Caco-2 (cell line): ENCODE data around the gene TMEM40. TPM values are rescaled to one million over a fixed set of nuclear protein-coding genes. Genes with fewer than 3 reads are reported as not detected.

Source experiments
- BruUV-seq: library from RNA; stranded (reverse); fragments of 400-500 nt; replicated peaks from 2 replicates; lab custom pipeline; 2021; lab: Mats Ljungman, UMichigan
- CTCF ChIA-PET: fragments of 300-600 bp; sonication (Branson Sonifier 250); formaldehyde crosslinking; loops from one replicate; lab custom pipeline; 2022; ENCODE audit warnings: antibody characterized with exemption; lab: Charles Lee
- POLR2A ChIA-PET: fragments of 300-600 bp; sonication (Branson Sonifier 250); formaldehyde crosslinking; loops from one replicate; lab custom pipeline; 2022; ENCODE audit warnings: antibody characterized with exemption; lab: Charles Lee
- DNase-seq, 2 experiments: peaks; one replicate each; pipeline versions ENCODE4 v3.0.0 to v3.0.0-alpha.2; 2020 to 2022
- H3K27me3 ChIP-seq: replicated peaks from 2 replicates; pipeline ENCODE4 v1.6.0; 2011; ENCODE audit warnings: low read length; ENCODE audit not compliant: control insufficient read depth, insufficient read depth
- H3K36me3 ChIP-seq: 2 replicates; pipeline ENCODE4 v1.5.1; 2011; ENCODE audit warnings: low read length; ENCODE audit not compliant: control insufficient read depth, insufficient read depth
- H3K4me1 ChIP-seq: fragments of 250-450 bp; sonication (Bioruptor Pico); 2 replicates; pipeline ENCODE4 v1.5.1; 2020; ENCODE audit warnings: mild to moderate bottlenecking
- H3K4me3 ChIP-seq: 2 replicates; pipeline ENCODE4 v1.5.1; 2011; ENCODE audit warnings: low read depth, mild to moderate bottlenecking, control low read depth, low read length
- H3K9me3 ChIP-seq: fragments of 250-450 bp; sonication (Bioruptor Pico); 2 replicates; pipeline ENCODE4 v1.5.1; 2020; ENCODE audit warnings: mild to moderate bottlenecking, moderate library complexity
- H3K27ac Mint-ChIP-seq: one replicate; pipeline ENCODE4 v1.8.0; 2022; ENCODE audit warnings: mixed read lengths; ENCODE audit not compliant: unreplicated experiment
- H3K27me3 Mint-ChIP-seq: one replicate; pipeline ENCODE4 v1.8.0; 2022; ENCODE audit warnings: mixed read lengths; ENCODE audit not compliant: insufficient read depth, unreplicated experiment
- H3K36me3 Mint-ChIP-seq: one replicate; pipeline ENCODE4 v1.8.0; 2022; ENCODE audit warnings: mild to moderate bottlenecking, mixed read lengths; ENCODE audit not compliant: insufficient read depth, unreplicated experiment
- H3K4me1 Mint-ChIP-seq: one replicate; pipeline ENCODE4 v1.8.0; 2022; ENCODE audit warnings: low read depth, mixed read lengths; ENCODE audit not compliant: unreplicated experiment
- H3K4me3 Mint-ChIP-seq: one replicate; pipeline ENCODE4 v1.8.0; 2022; ENCODE audit warnings: mild to moderate bottlenecking, moderate library complexity, mixed read lengths; ENCODE audit not compliant: unreplicated experiment
- H3K9me3 Mint-ChIP-seq: one replicate; pipeline ENCODE4 v1.8.0; 2022; ENCODE audit warnings: mixed read lengths; ENCODE audit not compliant: unreplicated experiment
- CTCF ChIP-seq, 2 experiments: fragments of 200-600 bp in 1 of 2; IDR thresholded peaks; 1 replicate in 1 of 2; 2 replicates in 1 of 2; pipeline versions ENCODE4 v1.5.1 to v1.8.0; 2011 to 2022; ENCODE audit warnings: antibody characterized with exemption in 1 of 2, control low read depth in 1 of 2, inconsistent platforms in 1 of 2, low read depth in 1 of 2, low read length in 1 of 2, mild to moderate bottlenecking in 1 of 2, moderate library complexity in 1 of 2; ENCODE audit not compliant: insufficient read depth in 1 of 2, severe bottlenecking in 1 of 2, unreplicated experiment in 1 of 2
- intact Hi-C: fragments of 100-400 bp; cut with micrococcal nuclease; formaldehyde crosslinking; loops from one replicate; pipeline ENCODE4 v1.10.0; 2022; ENCODE audit not compliant: unreplicated experiment
- total RNA-seq: library from RNA; stranded (reverse); gene quantifications from 2 replicates; pipeline ENCODE4 v1.2.3, GENCODE V29; 2022

Gene TMEM40
- total RNA-seq, 1 experiment from 2014 or later: 0.86 TPM

- Mint-ChIP-seq H3K27ac (no peak overlapping the region), H3K27me3 (no peaks in the 10 kb centered on the region), H3K9me3 (no peaks in the 10 kb centered on the region), H3K4me3 (no peak overlapping the region), H3K36me3 (no peaks in the 10 kb centered on the region), H3K4me1 (peaks cover 5% of the 10 kb centered on the region)
- no peak for DNase-seq
- Histone ChIP-seq H3K27me3 (no peaks in the 10 kb centered on the region), H3K36me3 (no peaks in the 10 kb centered on the region), H3K4me3 (no peak overlapping the region), H3K9me3 (no peaks in the 10 kb centered on the region), H3K4me1 (peaks cover 6% of the 10 kb centered on the region)
- intact Hi-C loops: no loop called here
- ChIA-PET CTCF (no interaction called here), POLR2A (no interaction called here)
- BruUV-seq: no TSS peak
- no peak for TF ChIP-seq CTCF (IDR thresholded peaks at IDR 0.05; ENCODE audit: insufficient read depth in 1 of 2, low read depth in 1 of 2, low read length in 1 of 2, severe bottlenecking in 1 of 2, unreplicated experiment in 1 of 2)
Measured at GRCh38 chr3:12753275-12754028, 5.6 kb downstream of the TMEM40 start.

- Histone ChIP-seq H3K4me3 (no peak overlapping the region), H3K27me3 (no peaks in the 10 kb centered on the region), H3K9me3 (no peaks in the 10 kb centered on the region), H3K4me1 (peaks cover 6% of the 10 kb centered on the region; the same call in 1 of the 2 replicates), H3K36me3 (no peaks in the 10 kb centered on the region)
- TF ChIP-seq CTCF (IDR thresholded peaks at IDR 0.05; ENCODE audit: insufficient read depth in 1 of 2, low read depth in 1 of 2, low read length in 1 of 2, severe bottlenecking in 1 of 2, unreplicated experiment in 1 of 2): no peak
- BruUV-seq: no TSS peak
- POLR2A ChIA-PET: no interaction called here
- H3K27ac Mint-ChIP-seq: no peak overlapping the region
- H3K4me3 Mint-ChIP-seq: no peak overlapping the region
- no peaks in the 10 kb centered on the region for H3K27me3 Mint-ChIP-seq
- no peaks in the 10 kb centered on the region for H3K9me3 Mint-ChIP-seq
- CTCF ChIA-PET: no interaction called here
- intact Hi-C loops: no loop called here
- DNase-seq: no peak
- peaks cover 5% of the 10 kb centered on the region for H3K4me1 Mint-ChIP-seq
- no peaks in the 10 kb centered on the region for H3K36me3 Mint-ChIP-seq
Measured at GRCh38 chr3:12752809-12753208, 6.2 kb downstream of the TMEM40 start.

- Mint-ChIP-seq H3K9me3 (no peaks in the 10 kb centered on the region), H3K27ac (no peak overlapping the region), H3K27me3 (no peaks in the 10 kb centered on the region), H3K4me3 (no peak overlapping the region), H3K4me1 (peaks cover 5% of the 10 kb centered on the region), H3K36me3 (no peaks in the 10 kb centered on the region)
- Histone ChIP-seq H3K27me3 (no peaks in the 10 kb centered on the region), H3K4me1 (peaks cover 6% of the 10 kb centered on the region; the same call in 1 of the 2 replicates), H3K9me3 (no peaks in the 10 kb centered on the region), H3K4me3 (no peak overlapping the region), H3K36me3 (no peaks in the 10 kb centered on the region)
- ChIA-PET POLR2A (no interaction called here), CTCF (no interaction called here)
- intact Hi-C loops: no loop called here
- no peak for DNase-seq
- no TSS peak for BruUV-seq
- no peak for TF ChIP-seq CTCF (IDR thresholded peaks at IDR 0.05; ENCODE audit: insufficient read depth in 1 of 2, low read depth in 1 of 2, low read length in 1 of 2, severe bottlenecking in 1 of 2, unreplicated experiment in 1 of 2)
Measured at GRCh38 chr3:12752102-12752501, 7.0 kb downstream of the TMEM40 start.
